Right lobe of liver (tissue), 6 donors: ENCODE data around the gene CCDC201. TPM values are rescaled to one million over a fixed set of nuclear protein-coding genes. Genes with fewer than 3 reads are reported as not detected.
A peak's percentile ranks its signal among the peaks of the same experiment; 100 is the strongest.

Experiments
- ATAC-seq, 4 donors: fragments of 200-7000 bp; cut with Tn5 transposase; one replicate each; pipeline ENCODE4 v1.9.1; 2020; ENCODE audit warnings: mild to moderate bottlenecking in 4 of 4, moderate library complexity in 4 of 4
- DNase-seq, 3 donors: peaks; one replicate each; pipeline ENCODE4 v3.0.0-alpha.2; 2020
- H3K27ac ChIP-seq, 3 donors: fragments of 200-600 bp; one replicate each; pipeline ENCODE4 v1.8.0; 2022
- H3K27me3 ChIP-seq, 2 donors: fragments of 200-600 bp; one replicate each; pipeline ENCODE4 v1.8.0; 2022
- H3K36me3 ChIP-seq, 4 donors: fragments of 200-600 bp; sonication (generic) in 1 of 4; one replicate each; pipeline versions ENCODE4 v1.5.1 to v1.8.0; 2017 to 2022; ENCODE audit warnings: control low read depth in 1 of 4
- H3K4me1 ChIP-seq, 4 donors: fragments of 200-600 bp; sonication (generic) in 1 of 4; one replicate each; pipeline versions ENCODE4 v1.5.1 to v1.8.0; 2017 to 2022; ENCODE audit warnings: control low read depth in 1 of 4
- H3K4me3 ChIP-seq, 3 donors: fragments of 200-600 bp; one replicate each; pipeline ENCODE4 v1.8.0; 2022
- H3K9me3 ChIP-seq, 4 donors: fragments of 200-600 bp; sonication (generic) in 1 of 4; one replicate each; pipeline versions ENCODE4 v1.5.1 to v1.8.0; 2017 to 2022; ENCODE audit warnings: control low read depth in 1 of 4
- POLR2A ChIP-seq: fragments of 450-650 bp; IDR thresholded peaks from one replicate; pipeline ENCODE4 v1.6.1; 2017; ENCODE audit warnings: antibody characterized with exemption, mild to moderate bottlenecking
- WGBS: methylation state at CpG from one replicate; pipeline ENCODE4 v1.1.6; 2018; ENCODE audit warnings: low coverage, low lambda C conversion rate; ENCODE audit not compliant: insufficient coverage; ENCODE audit errors: missing lambda C conversion rate; 5-methylcytosine and 5-hydroxymethylcytosine counted together
- intact Hi-C, 2 donors: fragments of 100-400 bp; cut with DNase I; formaldehyde crosslinking; loops; one replicate each; pipeline versions ENCODE4 v1.11.2 to v1.14.1; 2022
- total RNA-seq, 6 experiments: library from RNA; depleted of rRNA in 2 of 6; stranded (reverse); fragments of >200 nt in 2 of 6; fragmentation: NEBNext Ultra II Directional in 3 of 6; extraction: Animal tissue kit (Norgen Biotek cat#: 25700) in 3 of 6; gene quantifications; one replicate each; pipeline versions ENCODE4 v1.1.0 to v1.2.4, GENCODE V29; 2016 to 2023
- TF ChIP-seq, protein P1 (sequence below), 4 donors: fragments of 200-600 bp in 3 of 4; fragments of 450-650 bp in 1 of 4; IDR thresholded peaks; one replicate each; pipeline versions ENCODE4 v1.5.1 to v1.8.0; 2016 to 2022; ENCODE audit warnings: antibody characterized with exemption in 4 of 4, mild to moderate bottlenecking in 2 of 4
- donor health status: DM: no; HTN: yes; CAD: no.
- donor health status: DM: no; HTN: no; CAD: no.
- donor health status: DM: no; HTN: no; CAD: no.
- donor health status: DM: no; HTN: yes; CAD: no.
- donor health status: DM: no; HTN: yes; CAD: no.

CCDC201 gene
- total RNA-seq, 6 experiments from 2014 or later = 0.07 TPM; not detected in 5

DNA sequence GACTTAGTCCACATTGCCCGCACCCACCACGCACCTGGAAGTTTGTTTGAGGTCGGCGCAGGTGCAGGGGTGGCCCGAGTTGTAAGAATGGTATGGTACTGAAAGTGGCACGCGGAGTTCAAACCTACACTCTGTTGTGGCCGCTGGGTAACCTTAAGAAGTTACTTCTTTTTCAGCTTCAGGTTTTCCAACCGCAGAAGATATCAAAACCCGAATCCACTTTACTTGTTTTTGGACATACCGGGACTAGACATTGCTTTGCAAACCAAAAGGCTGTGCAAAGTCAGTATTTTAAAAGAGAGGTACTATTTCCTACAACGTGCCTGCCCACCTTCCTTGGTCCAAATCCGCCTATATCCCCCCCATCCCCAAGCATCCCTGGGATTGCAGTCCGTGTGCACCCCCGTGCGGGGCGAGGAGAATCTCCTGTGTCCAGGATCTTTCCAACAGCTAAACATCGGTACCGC lies 47.1 kb upstream of the CCDC201 start:
- no peaks in the 10 kb centered on the region for H3K9me3 ChIP-seq
- peak overlapping the region in 1 of 3 donors; percentile 49 for H3K27ac ChIP-seq
- H3K36me3 ChIP-seq = no peaks in the 10 kb centered on the region
- intact Hi-C loops = loop anchor here (5.0 to 10.0 kb wide), 2 partner anchors 432 to 1165 kb away; no protein-coding TSS in a partner anchor
- no peaks in the 10 kb centered on the region for H3K27me3 ChIP-seq
- peaks cover 0 to 23% (median 6%) of the 10 kb centered on the region in 4 donors for H3K4me1 ChIP-seq
- no peak for TF ChIP-seq POLR2A
- TF ChIP-seq, protein P1, sequence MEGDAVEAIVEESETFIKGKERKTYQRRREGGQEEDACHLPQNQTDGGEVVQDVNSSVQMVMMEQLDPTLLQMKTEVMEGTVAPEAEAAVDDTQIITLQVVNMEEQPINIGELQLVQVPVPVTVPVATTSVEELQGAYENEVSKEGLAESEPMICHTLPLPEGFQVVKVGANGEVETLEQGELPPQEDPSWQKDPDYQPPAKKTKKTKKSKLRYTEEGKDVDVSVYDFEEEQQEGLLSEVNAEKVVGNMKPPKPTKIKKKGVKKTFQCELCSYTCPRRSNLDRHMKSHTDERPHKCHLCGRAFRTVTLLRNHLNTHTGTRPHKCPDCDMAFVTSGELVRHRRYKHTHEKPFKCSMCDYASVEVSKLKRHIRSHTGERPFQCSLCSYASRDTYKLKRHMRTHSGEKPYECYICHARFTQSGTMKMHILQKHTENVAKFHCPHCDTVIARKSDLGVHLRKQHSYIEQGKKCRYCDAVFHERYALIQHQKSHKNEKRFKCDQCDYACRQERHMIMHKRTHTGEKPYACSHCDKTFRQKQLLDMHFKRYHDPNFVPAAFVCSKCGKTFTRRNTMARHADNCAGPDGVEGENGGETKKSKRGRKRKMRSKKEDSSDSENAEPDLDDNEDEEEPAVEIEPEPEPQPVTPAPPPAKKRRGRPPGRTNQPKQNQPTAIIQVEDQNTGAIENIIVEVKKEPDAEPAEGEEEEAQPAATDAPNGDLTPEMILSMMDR (IDR thresholded peaks at IDR 0.05) = no peak
- DNase-seq (no peak), ATAC-seq (no peak)
- WGBS = 7% methylated on average over 19 of the region's 19 CpGs
- H3K4me3 ChIP-seq = peak overlapping the region; percentile 46 to 59 (median 56)

DNA sequence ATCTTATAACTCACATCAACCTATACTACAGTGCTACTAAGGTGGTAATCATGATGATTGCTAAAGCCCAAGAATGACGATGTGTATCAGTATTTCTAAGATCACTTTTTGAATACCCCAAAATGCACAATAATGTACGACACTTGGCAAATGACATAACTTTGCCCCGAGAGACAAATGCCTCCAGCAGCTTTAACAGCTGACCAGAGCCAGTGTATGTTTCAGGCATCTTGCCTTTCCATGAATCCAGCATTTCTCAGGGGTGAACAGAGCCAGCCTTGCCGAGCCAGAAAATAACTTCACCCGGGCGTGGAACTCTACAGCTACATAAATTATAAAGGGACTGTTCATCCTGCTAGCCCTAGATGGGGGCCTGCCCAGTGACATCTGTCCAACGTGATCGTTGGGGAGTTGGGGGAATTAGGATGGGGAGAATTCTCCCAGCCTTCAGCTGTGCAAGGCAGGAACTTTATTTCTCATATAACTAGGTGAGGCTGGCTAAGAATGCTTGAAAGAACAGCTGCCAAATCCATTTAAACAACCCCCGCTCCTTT lies 46.4 kb upstream of the CCDC201 start:
- ATAC-seq = no peak

DNA sequence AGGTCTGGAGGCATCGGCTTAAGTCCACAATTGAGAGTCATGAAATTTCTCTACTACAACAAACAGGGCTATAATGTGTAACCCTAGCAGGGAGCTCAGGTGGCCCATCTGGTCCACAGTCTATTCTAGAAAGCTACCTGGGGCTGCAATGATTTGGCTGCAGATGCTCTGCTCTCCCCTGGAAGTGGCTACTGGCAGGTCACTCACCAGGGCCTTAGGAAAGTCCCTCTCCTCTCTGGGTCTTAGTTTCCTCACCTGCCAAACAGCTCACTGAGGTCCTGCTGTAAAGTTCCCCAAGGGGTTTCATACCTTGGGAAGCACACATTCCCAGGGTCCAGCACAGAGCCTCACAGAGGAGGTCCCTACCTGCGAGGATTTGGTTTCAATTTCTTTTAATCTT lies 45.7 kb upstream of the CCDC201 start:
- Histone ChIP-seq H3K27me3 (no peaks in the 10 kb centered on the region), H3K36me3 (no peaks in the 10 kb centered on the region), H3K4me3 (peak overlapping the region in 2 of 3 donors; percentile 14 to 59), H3K4me1 (peaks cover 0 to 23% (median 6%) of the 10 kb centered on the region in 4 donors), H3K27ac (peak overlapping the region in 1 of 3 donors; percentile 31), H3K9me3 (no peaks in the 10 kb centered on the region)
- 65% methylated on average over 2 of the region's 2 CpGs for WGBS
- DNase-seq (no peak), ATAC-seq (no peak)
- TF ChIP-seq POLR2A = no peak
- TF ChIP-seq, protein P1 (IDR thresholded peaks at IDR 0.05) = no peak
- intact Hi-C loops = loop anchor here (5.0 to 10.0 kb wide), 2 partner anchors 434 to 1166 kb away; no protein-coding TSS in a partner anchor

More for the DNA sequence above, 46.4 kb upstream of the CCDC201 start:
- Histone ChIP-seq H3K4me1 (peaks cover 0 to 23% (median 6%) of the 10 kb centered on the region in 4 donors), H3K27me3 (no peaks in the 10 kb centered on the region), H3K4me3 (peak overlapping the region; percentile 46 to 59 (median 56)), H3K36me3 (no peaks in the 10 kb centered on the region), H3K27ac (peak overlapping the region in 1 of 3 donors; percentile 33), H3K9me3 (no peaks in the 10 kb centered on the region)
- TF ChIP-seq, protein P1 (IDR thresholded peaks at IDR 0.05) = no peak
- TF ChIP-seq POLR2A = no peak
- no peak for DNase-seq
- intact Hi-C loops = loop anchor here (5.0 to 10.0 kb wide), 2 partner anchors 433 to 1165 kb away; no protein-coding TSS in a partner anchor
- 61% methylated on average over 4 of the region's 9 CpGs for WGBS

DNA sequence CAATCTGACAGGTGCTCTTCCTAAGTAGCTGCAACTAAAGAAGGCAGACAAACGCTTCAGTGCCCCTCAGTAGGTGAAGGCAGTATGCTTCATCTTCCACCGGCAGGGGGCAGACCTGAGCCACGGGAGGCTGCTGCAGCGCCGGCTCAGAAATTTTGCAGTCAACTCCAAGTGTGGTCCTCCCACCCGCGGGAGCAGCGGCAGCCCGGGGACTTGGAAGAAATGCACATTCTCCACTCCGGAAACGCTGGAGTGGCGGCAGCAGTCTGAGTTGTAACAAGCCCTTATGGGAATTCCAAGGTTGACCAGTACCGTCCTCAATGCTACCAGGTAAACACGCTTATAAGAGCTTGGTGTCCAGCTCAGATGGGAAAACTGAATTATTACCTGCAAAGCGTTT lies 44.8 kb upstream of the CCDC201 start:
- Histone ChIP-seq H3K36me3 (peaks cover 0 to 3% (median 0%) of the 10 kb centered on the region in 4 donors), H3K27ac (peak overlapping the region in 1 of 3 donors; percentile 3), H3K4me3 (peak overlapping the region in 2 of 3 donors; percentile 14 to 59), H3K4me1 (peaks cover 0 to 18% (median 6%) of the 10 kb centered on the region in 4 donors), H3K9me3 (no peaks in the 10 kb centered on the region), H3K27me3 (no peaks in the 10 kb centered on the region)
- DNase-seq (peak; percentile 78 to 84 (median 80)), ATAC-seq (peak; percentile 63 to 79 (median 66))
- intact Hi-C loops = loop anchor here (5.0 to 10.0 kb wide), 2 partner anchors 435 to 1167 kb away; no protein-coding TSS in a partner anchor
- TF ChIP-seq, protein P1 (IDR thresholded peaks at IDR 0.05) = peak; percentile 78 to 97 (median 97)
- TF ChIP-seq POLR2A = no peak
- WGBS = 1% methylated on average over 13 of the region's 15 CpGs
